ENCODE data around the gene CPVL.

Gene CPVL

DNA sequence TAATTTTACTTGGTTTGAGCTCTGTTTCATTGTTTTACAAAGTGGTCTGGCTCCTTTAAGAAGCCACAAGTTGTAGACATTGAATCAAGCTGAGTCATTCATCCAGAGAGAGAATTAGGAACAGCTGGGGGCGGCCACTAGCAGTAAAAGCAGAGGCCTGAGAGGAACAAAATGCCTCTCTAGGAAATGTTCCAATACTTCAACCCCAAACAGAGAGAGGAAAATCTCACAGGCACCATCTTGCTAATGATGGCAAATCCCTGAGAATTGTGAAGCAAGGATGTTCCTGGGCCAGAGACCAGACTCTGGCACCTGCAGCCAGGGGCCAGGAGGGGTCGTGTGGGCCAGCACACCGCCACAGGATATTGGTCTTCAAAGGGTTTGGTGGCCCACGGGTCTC is 161.7 kb downstream of the CPVL start:
- Histone ChIP-seq H3K79me2 (ENCODE audit: control insufficient read depth, insufficient read depth, low read length, poor library complexity) (peaks cover 11% of the 10 kb centered on the region), H3K27me3 (ENCODE audit: insufficient read depth, low read length) (no peaks in the 10 kb centered on the region), H3K79me1 (ENCODE audit: low read length) (peaks cover 46% of the 10 kb centered on the region), H3K4me3 (ENCODE audit: low read depth, low read length) (no peak overlapping the region), H3K9ac (ENCODE audit: low read length) (no peak overlapping the region), H3K4ac (ENCODE audit: low read depth, low read length) (peak overlapping the region; percentile 89), H2BK120ac (ENCODE audit: insufficient read depth, low read length, poor library complexity) (peak overlapping the region; percentile 99), H3K36me3 (ENCODE audit: control insufficient read depth in 1 of 2, insufficient read depth in 2 of 2, low read length in 2 of 2) (no peaks in the 10 kb centered on the region), H2BK5ac (ENCODE audit: low read depth, low read length, poor library complexity) (peak overlapping the region; percentile 98), H3K27ac (ENCODE audit: low read depth, low read length) (peak overlapping the region; percentile 99), H4K8ac (ENCODE audit: low read depth, low read length) (peak overlapping the region; percentile 91), H2BK12ac (ENCODE audit: low read length) (peak overlapping the region; percentile 99), H3K9me3 (ENCODE audit: insufficient read depth, low read depth, low read length) (no peaks in the 10 kb centered on the region), H3K14ac (ENCODE audit: low read length) (peak overlapping the region; percentile 91), H2AFZ (ENCODE audit: insufficient read depth, low read length, poor library complexity) (peak overlapping the region; percentile 52), H4K91ac (ENCODE audit: low read depth, low read length) (peak overlapping the region; percentile 98), H3K4me1 (ENCODE audit: control insufficient read depth in 1 of 2, insufficient read depth in 2 of 2, low read length in 2 of 2) (peaks cover 31 to 53% of the 10 kb centered on the region in 2 experiments), H3K23ac (ENCODE audit: low read length) (no peak overlapping the region), H3K4me2 (ENCODE audit: low read length) (peak overlapping the region; percentile 28), H2AK5ac (ENCODE audit: low read length) (peak overlapping the region; percentile 80), H4K12ac (ENCODE audit: low read depth, low read length) (peak overlapping the region; percentile 75), H3K18ac (ENCODE audit: low read length) (peak overlapping the region; percentile 99)
- WGBS (ENCODE audit: extremely low coverage, insufficient coverage, insufficient read length): no CpG with 5 or more reads among the region's 4 CpGs
- peak in 1 of 2 donors; percentile 53 for DNase-seq

DNA sequence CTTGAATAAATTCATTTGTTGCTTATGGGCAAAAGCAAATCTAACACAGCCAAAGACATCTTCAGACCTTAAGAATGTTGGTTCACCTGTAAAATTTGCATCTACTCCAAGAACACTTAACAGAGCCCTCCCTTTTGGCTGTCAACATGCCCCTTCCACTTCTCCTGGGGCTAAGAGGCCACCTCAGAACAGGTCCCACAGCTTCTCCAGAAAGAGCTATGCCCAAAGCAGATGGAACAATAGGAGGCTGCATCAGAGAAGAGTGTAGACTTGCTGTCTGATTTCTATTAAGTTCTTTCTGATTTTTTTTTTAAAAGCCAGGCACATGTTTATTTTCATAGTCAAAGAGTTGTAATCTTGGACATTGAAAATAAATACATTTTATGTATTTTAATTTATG is 162.1 kb downstream of the CPVL start:
- no peak overlapping the region for H3K4me3 ChIP-seq (ENCODE audit: low read depth, low read length)
- H3K18ac ChIP-seq (ENCODE audit: low read length): peak overlapping the region; percentile 92
- no peak overlapping the region for H3K4ac ChIP-seq (ENCODE audit: low read depth, low read length)
- peak overlapping the region; percentile 99 for H3K27ac ChIP-seq (ENCODE audit: low read depth, low read length)
- H4K12ac ChIP-seq (ENCODE audit: low read depth, low read length): peak overlapping the region; percentile 83
- no peak overlapping the region for H2AK5ac ChIP-seq (ENCODE audit: low read length)
- H2BK12ac ChIP-seq (ENCODE audit: low read length): peak overlapping the region; percentile 98
- peak overlapping the region; percentile 67 for H4K8ac ChIP-seq (ENCODE audit: low read depth, low read length)
- peaks cover 11% of the 10 kb centered on the region for H3K79me2 ChIP-seq (ENCODE audit: control insufficient read depth, insufficient read depth, low read length, poor library complexity)
- H3K4me2 ChIP-seq (ENCODE audit: low read length): no peak overlapping the region
- H3K9me3 ChIP-seq (ENCODE audit: insufficient read depth, low read depth, low read length): no peaks in the 10 kb centered on the region
- H2AFZ ChIP-seq (ENCODE audit: insufficient read depth, low read length, poor library complexity): no peak overlapping the region
- H3K4me1 ChIP-seq (ENCODE audit: control insufficient read depth in 1 of 2, insufficient read depth in 2 of 2, low read length in 2 of 2): peaks cover 29 to 50% of the 10 kb centered on the region in 2 experiments
- peak overlapping the region; percentile 89 for H4K91ac ChIP-seq (ENCODE audit: low read depth, low read length)
- H3K14ac ChIP-seq (ENCODE audit: low read length): peak overlapping the region; percentile 53
- H3K79me1 ChIP-seq (ENCODE audit: low read length): peaks cover 44% of the 10 kb centered on the region
- peak overlapping the region; percentile 97 for H2BK120ac ChIP-seq (ENCODE audit: insufficient read depth, low read length, poor library complexity)
- H3K23ac ChIP-seq (ENCODE audit: low read length): no peak overlapping the region
- H3K36me3 ChIP-seq (ENCODE audit: control insufficient read depth in 1 of 2, insufficient read depth in 2 of 2, low read length in 2 of 2): no peaks in the 10 kb centered on the region
- no peak overlapping the region for H3K9ac ChIP-seq (ENCODE audit: low read length)
- DNase-seq: no peak
- H2BK5ac ChIP-seq (ENCODE audit: low read depth, low read length, poor library complexity): peak overlapping the region; percentile 89
- no peaks in the 10 kb centered on the region for H3K27me3 ChIP-seq (ENCODE audit: insufficient read depth, low read length)

DNA sequence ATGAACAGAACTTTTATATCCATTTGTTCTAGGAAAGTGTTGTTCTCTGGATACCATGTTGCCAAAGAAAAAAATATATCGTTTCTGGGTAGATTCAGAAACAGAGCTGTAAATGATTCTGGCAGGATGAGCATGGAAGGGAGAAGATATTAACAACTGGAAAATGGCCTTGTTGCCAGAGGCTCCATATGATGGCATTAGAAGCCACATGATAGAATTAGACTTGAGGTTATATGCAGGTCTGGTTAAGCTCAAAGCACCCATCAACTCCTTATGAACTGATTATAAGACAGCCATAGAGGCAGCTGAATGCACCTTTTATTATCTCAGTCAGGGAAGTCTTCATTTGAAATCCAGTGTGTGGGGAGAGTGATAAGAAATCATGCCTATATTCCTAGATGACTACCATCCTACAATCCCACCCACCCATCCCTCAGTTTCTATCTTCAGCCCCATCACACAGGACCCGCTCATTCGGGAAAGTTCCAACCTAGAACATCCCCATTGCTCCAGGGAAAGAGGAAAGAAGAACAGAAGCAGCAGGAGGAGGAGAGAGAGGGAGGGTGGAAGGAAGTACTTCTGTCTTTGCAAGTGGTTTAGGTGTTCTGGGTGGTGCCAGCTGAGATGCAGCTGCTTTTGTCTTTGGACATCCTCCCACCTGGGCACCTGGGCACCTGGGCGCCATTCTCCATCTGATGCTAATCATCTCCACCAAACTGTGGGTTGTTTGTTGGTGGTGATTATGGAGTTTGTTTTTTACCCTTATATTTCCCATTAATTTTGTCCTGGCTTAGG is 162.7 kb downstream of the CPVL start:
- no peak overlapping the region for H3K9ac ChIP-seq (ENCODE audit: low read length)
- no peaks in the 10 kb centered on the region for H3K27me3 ChIP-seq (ENCODE audit: insufficient read depth, low read length)
- no peak overlapping the region for H3K23ac ChIP-seq (ENCODE audit: low read length)
- peak overlapping the region; percentile 90 for H2BK5ac ChIP-seq (ENCODE audit: low read depth, low read length, poor library complexity)
- peak overlapping the region; percentile 95 for H2AK5ac ChIP-seq (ENCODE audit: low read length)
- H4K12ac ChIP-seq (ENCODE audit: low read depth, low read length): no peak overlapping the region
- H3K9me3 ChIP-seq (ENCODE audit: insufficient read depth, low read depth, low read length): no peaks in the 10 kb centered on the region
- peak overlapping the region; percentile 99 for H2BK12ac ChIP-seq (ENCODE audit: low read length)
- H3K4me1 ChIP-seq (ENCODE audit: control insufficient read depth in 1 of 2, insufficient read depth in 2 of 2, low read length in 2 of 2): peaks cover 28 to 47% of the 10 kb centered on the region in 2 experiments
- no peak overlapping the region for H4K8ac ChIP-seq (ENCODE audit: low read depth, low read length)
- H3K36me3 ChIP-seq (ENCODE audit: control insufficient read depth in 1 of 2, insufficient read depth in 2 of 2, low read length in 2 of 2): no peaks in the 10 kb centered on the region
- H3K4me2 ChIP-seq (ENCODE audit: low read length): no peak overlapping the region
- peak overlapping the region; percentile 68 for H3K4ac ChIP-seq (ENCODE audit: low read depth, low read length)
- peak overlapping the region; percentile 8 for H2AFZ ChIP-seq (ENCODE audit: insufficient read depth, low read length, poor library complexity)
- H3K4me3 ChIP-seq (ENCODE audit: low read depth, low read length): no peak overlapping the region
- DNase-seq: no peak
- peak overlapping the region; percentile 87 for H3K18ac ChIP-seq (ENCODE audit: low read length)
- H3K79me1 ChIP-seq (ENCODE audit: low read length): peaks cover 44% of the 10 kb centered on the region
- H4K91ac ChIP-seq (ENCODE audit: low read depth, low read length): peak overlapping the region; percentile 79
- H3K14ac ChIP-seq (ENCODE audit: low read length): peak overlapping the region; percentile 52
- no CpG with 5 or more reads among the region's 4 CpGs for WGBS (ENCODE audit: extremely low coverage, insufficient coverage, insufficient read length)
- peak overlapping the region; percentile 99 for H3K27ac ChIP-seq (ENCODE audit: low read depth, low read length)
- peak overlapping the region; percentile 93 for H2BK120ac ChIP-seq (ENCODE audit: insufficient read depth, low read length, poor library complexity)
- H3K79me2 ChIP-seq (ENCODE audit: control insufficient read depth, insufficient read depth, low read length, poor library complexity): peaks cover 9% of the 10 kb centered on the region

DNA sequence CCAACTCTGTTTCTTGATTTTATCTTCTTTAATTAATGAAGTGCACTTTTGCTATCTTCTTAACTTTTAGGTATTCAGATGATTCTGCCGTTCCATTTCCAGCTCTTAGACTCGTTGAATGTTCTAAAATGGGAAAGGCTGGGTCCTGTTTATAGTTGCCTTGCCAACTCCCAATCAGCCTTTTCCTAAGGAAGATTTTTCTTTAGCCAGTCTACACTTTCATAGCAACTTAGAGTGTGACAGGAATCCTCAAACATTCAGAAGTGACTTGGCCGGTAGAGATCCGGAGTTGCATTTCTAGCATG is 165.2 kb downstream of the CPVL start:
- Histone ChIP-seq H3K36me3 (ENCODE audit: control insufficient read depth in 1 of 2, insufficient read depth in 2 of 2, low read length in 2 of 2) (no peaks in the 10 kb centered on the region), H3K9me3 (ENCODE audit: insufficient read depth, low read depth, low read length) (no peaks in the 10 kb centered on the region), H2AK5ac (ENCODE audit: low read length) (no peak overlapping the region), H4K12ac (ENCODE audit: low read depth, low read length) (no peak overlapping the region), H3K4me2 (ENCODE audit: low read length) (no peak overlapping the region), H2BK12ac (ENCODE audit: low read length) (peak overlapping the region; percentile 88), H2BK5ac (ENCODE audit: low read depth, low read length, poor library complexity) (peak overlapping the region; percentile 48), H3K4me1 (ENCODE audit: control insufficient read depth in 1 of 2, insufficient read depth in 2 of 2, low read length in 2 of 2) (peaks cover 22 to 35% of the 10 kb centered on the region in 2 experiments), H3K79me1 (ENCODE audit: low read length) (peaks cover 31% of the 10 kb centered on the region), H3K79me2 (ENCODE audit: control insufficient read depth, insufficient read depth, low read length, poor library complexity) (peaks cover 6% of the 10 kb centered on the region), H2BK120ac (ENCODE audit: insufficient read depth, low read length, poor library complexity) (peak overlapping the region; percentile 35), H3K4me3 (ENCODE audit: low read depth, low read length) (no peak overlapping the region), H3K27me3 (ENCODE audit: insufficient read depth, low read length) (no peaks in the 10 kb centered on the region), H3K27ac (ENCODE audit: low read depth, low read length) (peak overlapping the region; percentile 85), H2AFZ (ENCODE audit: insufficient read depth, low read length, poor library complexity) (no peak overlapping the region), H3K4ac (ENCODE audit: low read depth, low read length) (no peak overlapping the region), H4K8ac (ENCODE audit: low read depth, low read length) (no peak overlapping the region), H3K9ac (ENCODE audit: low read length) (no peak overlapping the region), H3K23ac (ENCODE audit: low read length) (no peak overlapping the region), H3K18ac (ENCODE audit: low read length) (no peak overlapping the region), H4K91ac (ENCODE audit: low read depth, low read length) (peak overlapping the region; percentile 50), H3K14ac (ENCODE audit: low read length) (no peak overlapping the region)
- peak in 1 of 2 donors; percentile 61 for DNase-seq
- no CpG with 5 or more reads among the region's 4 CpGs for WGBS (ENCODE audit: extremely low coverage, insufficient coverage, insufficient read length)
